Neural cell (in vitro differentiated cells): ENCODE measurements around the gene MKKS. TPM values are rescaled to one million over a fixed set of nuclear protein-coding genes. Genes with fewer than 3 reads are reported as not detected.

Experiments
- H2AFZ ChIP-seq: fragments of 200-600, 300-800 bp; sonication (generic), shearing (Covaris generic); 2 replicates; pipeline ENCODE4 v1.6.0; 2014; ENCODE audit warnings: low read depth, mild to moderate bottlenecking, antibody characterized with exemption, low read length, moderate library complexity
- H3F3A ChIP-seq: fragments of 200-600 bp; shearing (Covaris generic); 2 replicates; pipeline ENCODE4 v1.6.1; 2016; ENCODE audit warnings: mild to moderate bottlenecking, moderate library complexity, mixed read lengths, antibody characterized with exemption, low read length; ENCODE audit not compliant: insufficient read depth, poor library complexity, severe bottlenecking
- H3K27ac ChIP-seq: fragments of 200-600, 300-800 bp; sonication (generic), shearing (Covaris generic); 2 replicates; pipeline ENCODE4 v1.5.1; 2014; ENCODE audit warnings: mild to moderate bottlenecking, low read length, moderate library complexity
- H3K27me3 ChIP-seq: fragments of 300-800, 200-600 bp; sonication (generic), shearing (Covaris generic); 2 replicates; pipeline ENCODE4 v1.6.0; 2014; ENCODE audit warnings: mild to moderate bottlenecking, low read depth, low read length, moderate library complexity; ENCODE audit not compliant: insufficient read depth
- H3K36me3 ChIP-seq: fragments of 300-800, 200-600 bp; sonication (generic), shearing (Covaris generic); 2 replicates; pipeline ENCODE4 v1.5.1; 2014; ENCODE audit warnings: mild to moderate bottlenecking, antibody characterized with exemption, low read length, moderate library complexity; ENCODE audit not compliant: insufficient read depth
- H3K4me2 ChIP-seq: fragments of 300-800, 200-600 bp; sonication (generic), shearing (Covaris generic); 2 replicates; pipeline ENCODE4 v1.6.0; 2014; ENCODE audit warnings: mild to moderate bottlenecking, low read length
- H3K4me3 ChIP-seq: fragments of 300-800, 200-600 bp; sonication (generic), shearing (Covaris generic); 2 replicates; pipeline ENCODE4 v1.5.1; 2014; ENCODE audit warnings: mild to moderate bottlenecking, low read length, moderate library complexity
- H3K79me2 ChIP-seq: fragments of 200-600 bp; shearing (Covaris generic); replicated peaks from 2 replicates; pipeline ENCODE4 v1.6.0; 2014; ENCODE audit warnings: mild to moderate bottlenecking, low read length, moderate library complexity; ENCODE audit not compliant: insufficient read depth
- H3K9ac ChIP-seq: fragments of 300-800, 200-600 bp; sonication (generic), shearing (Covaris generic); 2 replicates; pipeline ENCODE4 v1.6.1; 2016; ENCODE audit warnings: mild to moderate bottlenecking, low read length, mixed read lengths
- H3K9me2 ChIP-seq: fragments of 200-600 bp; shearing (Covaris generic); 2 replicates; pipeline ENCODE4 v1.6.1; 2016; ENCODE audit warnings: mild to moderate bottlenecking, low read length, mixed read lengths; ENCODE audit not compliant: insufficient read depth
- H3K9me3 ChIP-seq: fragments of 200-600, 300-800 bp; sonication (generic), shearing (Covaris generic); 2 replicates; pipeline ENCODE4 v1.6.1; 2016; ENCODE audit warnings: mild to moderate bottlenecking, mixed run types, low read length, moderate library complexity, mixed read lengths
- H4K20me1 ChIP-seq: fragments of 200-600 bp; shearing (Covaris generic); 2 replicates; pipeline ENCODE4 v1.6.1; 2016; ENCODE audit warnings: mild to moderate bottlenecking, mixed run types; ENCODE audit not compliant: insufficient read depth
- CTCF ChIP-seq: fragments of 450-650 bp; IDR thresholded peaks from 2 replicates; pipeline ENCODE4 v1.5.1; 2014; ENCODE audit warnings: antibody characterized with exemption, mild to moderate bottlenecking, moderate library complexity; ENCODE audit not compliant: poor library complexity, severe bottlenecking
- EP300 ChIP-seq: fragments of 450-650 bp; conservative IDR thresholded peaks from 2 replicates; pipeline ENCODE4 v1.6.1; 2014; ENCODE audit warnings: antibody characterized with exemption, mild to moderate bottlenecking, moderate library complexity; ENCODE audit not compliant: poor library complexity, severe bottlenecking
- EZH2 ChIP-seq: fragments of 200-600, 300-800 bp; shearing (Covaris generic), sonication (generic); IDR thresholded peaks from 2 replicates; pipeline ENCODE4 v1.6.1; 2014; ENCODE audit warnings: antibody characterized with exemption, low read length, borderline replicate concordance, mild to moderate bottlenecking; ENCODE audit not compliant: insufficient read depth, poor library complexity, severe bottlenecking
- MXI1 ChIP-seq: fragments of 450-650 bp; conservative IDR thresholded peaks from 2 replicates; pipeline ENCODE4 v1.6.1; 2014; ENCODE audit warnings: antibody characterized with exemption, mild to moderate bottlenecking; ENCODE audit not compliant: poor library complexity, severe bottlenecking
- POLR2AphosphoS5 ChIP-seq: IDR thresholded peaks from 2 replicates; pipeline ENCODE4 v1.6.1; 2012
- RAD21 ChIP-seq: fragments of 450-650 bp; conservative IDR thresholded peaks from 2 replicates; pipeline ENCODE4 v1.6.1; 2014; ENCODE audit warnings: antibody characterized with exemption, mild to moderate bottlenecking, moderate library complexity
- REST ChIP-seq: IDR thresholded peaks from 2 replicates; pipeline ENCODE4 v1.6.1; 2012; ENCODE audit warnings: borderline replicate concordance
- SMC3 ChIP-seq: fragments of 450-650 bp; conservative IDR thresholded peaks from 2 replicates; pipeline ENCODE4 v1.6.1; 2014; ENCODE audit warnings: antibody characterized with exemption, mild to moderate bottlenecking, moderate library complexity; ENCODE audit not compliant: poor library complexity
- TAF1 ChIP-seq: IDR thresholded peaks from 2 replicates; pipeline ENCODE4 v1.6.1; 2012; ENCODE audit warnings: low read depth
- polyA plus RNA-seq: library from polyadenylated mRNA; depleted of rRNA; stranded (reverse); fragments of >200 nt; gene quantifications from 2 replicates; pipeline ENCODE4 v1.2.3, GENCODE V29; 2014

The MKKS gene
- polyA plus RNA-seq, 1 donor from 2014 or later = 28.0 TPM

GRCh38 chr20:10371467-10371866 is 62.6 kb downstream of the MKKS start:
- H3F3A ChIP-seq = no peaks in the 10 kb centered on the region
- no peak overlapping the region for H3K4me3 ChIP-seq
- no peak overlapping the region for H3K9ac ChIP-seq
- no peak overlapping the region for H3K4me2 ChIP-seq
- no peaks in the 10 kb centered on the region for H3K9me3 ChIP-seq
- no peaks in the 10 kb centered on the region for H3K79me2 ChIP-seq
- H3K27me3 ChIP-seq = no peaks in the 10 kb centered on the region
- TF ChIP-seq TAF1 (no peak), REST (no peak), POLR2AphosphoS5 (no peak)
- H3K9me2 ChIP-seq = no peaks in the 10 kb centered on the region
- no peak overlapping the region for H2AFZ ChIP-seq
- no peaks in the 10 kb centered on the region for H3K36me3 ChIP-seq
- H4K20me1 ChIP-seq = no peaks in the 10 kb centered on the region
- no peak overlapping the region for H3K27ac ChIP-seq

GRCh38 chr20:10370091-10370887 is 63.7 kb downstream of the MKKS start:
- no peaks in the 10 kb centered on the region for H3K79me2 ChIP-seq
- TF ChIP-seq REST = no peak
- no peak for TF ChIP-seq CTCF
- no peak for TF ChIP-seq RAD21
- no peak for TF ChIP-seq TAF1
- no peak for TF ChIP-seq MXI1
- no peak for TF ChIP-seq EP300
- TF ChIP-seq POLR2AphosphoS5 = no peak
- TF ChIP-seq EZH2 = no peak
- TF ChIP-seq SMC3 = no peak
- no peak overlapping the region for H3K27ac ChIP-seq
- no peaks in the 10 kb centered on the region for H3K9me2 ChIP-seq
- no peak overlapping the region for H3K4me2 ChIP-seq
- H3F3A ChIP-seq = no peaks in the 10 kb centered on the region
- no peak overlapping the region for H2AFZ ChIP-seq
- H3K9me3 ChIP-seq = no peaks in the 10 kb centered on the region
- no peaks in the 10 kb centered on the region for H4K20me1 ChIP-seq
- H3K9ac ChIP-seq = no peak overlapping the region
- H3K36me3 ChIP-seq = no peaks in the 10 kb centered on the region
- no peaks in the 10 kb centered on the region for H3K27me3 ChIP-seq
- no peak overlapping the region for H3K4me3 ChIP-seq
